HUES64 (cell line): ENCODE measurements around the gene SP1.
"Not testable (repeated sequence)": the region's sequence is repeated elsewhere in the genome, so short reads cannot be mapped to it uniquely, and the experiment has no call there.

Experiments used
- H3K27ac ChIP-seq: 2 replicates; pipeline ENCODE4 v1.7.0; 2013; ENCODE audit warnings: low read depth, low read length, inconsistent platforms
- H3K27me3 ChIP-seq: 2 replicates; pipeline ENCODE4 v1.6.1; 2013; ENCODE audit warnings: mild to moderate bottlenecking, low read length; ENCODE audit not compliant: insufficient read depth
- H3K36me3 ChIP-seq: 2 replicates; pipeline ENCODE4 v1.6.1; 2013; ENCODE audit warnings: mild to moderate bottlenecking, low read length; ENCODE audit not compliant: insufficient read depth
- H3K4me1 ChIP-seq: 2 replicates; pipeline ENCODE4 v1.6.1; 2013; ENCODE audit warnings: mild to moderate bottlenecking, low read length, moderate library complexity; ENCODE audit not compliant: insufficient read depth
- H3K4me3 ChIP-seq: 2 replicates; pipeline ENCODE4 v1.5.1; 2013; ENCODE audit warnings: mild to moderate bottlenecking, low read length, moderate library complexity
- H3K9ac ChIP-seq: 2 replicates; pipeline ENCODE4 v1.6.1; 2013; ENCODE audit warnings: mild to moderate bottlenecking, low read depth, low read length
- H3K9me3 ChIP-seq: 2 replicates; pipeline ENCODE4 v1.6.1; 2013; ENCODE audit warnings: low read depth, low read length; ENCODE audit not compliant: insufficient read depth
- WGBS: fragments of 150-250, 120-280 bp; methylation state at CpG from one replicate; pipeline ENCODE4 v1.1.7; 2013; ENCODE audit warnings: missing lambda C conversion rate; 5-methylcytosine and 5-hydroxymethylcytosine counted together

SP1 gene

DNA sequence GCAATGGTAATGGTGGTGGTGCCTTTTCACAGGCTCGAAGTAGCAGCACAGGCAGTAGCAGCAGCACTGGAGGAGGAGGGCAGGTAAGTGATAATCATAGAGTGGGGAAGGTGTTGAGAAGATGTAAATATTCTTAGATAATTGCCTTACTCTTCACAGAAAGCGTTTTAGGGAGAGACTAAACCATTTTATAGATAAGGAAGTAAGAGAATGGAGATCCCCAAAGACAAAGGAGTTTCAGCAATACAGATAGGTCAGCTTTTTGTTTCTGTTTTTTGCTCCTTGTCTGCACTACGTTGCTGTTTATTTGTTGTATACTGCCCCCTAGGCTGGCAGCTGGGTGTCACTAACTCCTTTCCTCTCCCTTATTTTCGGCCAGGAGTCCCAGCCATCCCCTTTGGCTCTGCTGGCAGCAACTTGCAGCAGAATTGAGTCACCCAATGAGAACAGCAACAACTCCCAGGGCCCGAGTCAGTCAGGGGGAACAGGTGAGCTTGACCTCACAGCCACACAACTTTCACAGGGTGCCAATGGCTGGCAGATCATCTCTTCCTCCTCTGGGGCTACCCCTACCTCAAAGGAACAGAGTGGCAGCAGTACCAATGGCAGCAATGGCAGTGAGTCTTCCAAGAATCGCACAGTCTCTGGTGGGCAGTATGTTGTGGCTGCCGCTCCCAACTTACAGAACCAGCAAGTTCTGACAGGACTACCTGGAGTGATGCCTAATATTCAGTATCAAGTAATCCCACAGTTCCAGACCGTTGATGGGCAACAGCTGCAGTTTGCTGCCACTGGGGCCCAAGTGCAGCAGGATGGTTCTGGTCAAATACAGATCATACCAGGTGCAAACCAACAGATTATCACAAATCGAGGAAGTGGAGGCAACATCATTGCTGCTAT, 2.0 kb downstream of the SP1 start:
- peaks cover 17% of the 10 kb centered on the region for H3K4me1 ChIP-seq
- H3K9me3 ChIP-seq = no peaks in the 10 kb centered on the region
- H3K27me3 ChIP-seq = no peaks in the 10 kb centered on the region
- peak overlapping the region; percentile 77 for H3K4me3 ChIP-seq
- H3K9ac ChIP-seq = peak overlapping the region; percentile 82; the same call in 1 of the 2 replicates
- H3K36me3 ChIP-seq = peaks cover 40% of the 10 kb centered on the region
- H3K27ac ChIP-seq = peak overlapping the region; percentile 65
- 78% methylated on average over 9 of the region's 9 CpGs for WGBS

DNA sequence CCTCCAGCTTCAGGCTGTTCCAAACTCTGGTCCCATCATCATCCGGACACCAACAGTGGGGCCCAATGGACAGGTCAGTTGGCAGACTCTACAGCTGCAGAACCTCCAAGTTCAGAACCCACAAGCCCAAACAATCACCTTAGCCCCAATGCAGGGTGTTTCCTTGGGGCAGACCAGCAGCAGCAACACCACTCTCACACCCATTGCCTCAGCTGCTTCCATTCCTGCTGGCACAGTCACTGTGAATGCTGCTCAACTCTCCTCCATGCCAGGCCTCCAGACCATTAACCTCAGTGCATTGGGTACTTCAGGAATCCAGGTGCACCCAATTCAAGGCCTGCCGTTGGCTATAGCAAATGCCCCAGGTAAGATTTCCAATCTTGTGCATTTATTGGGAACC, 3.3 kb downstream of the SP1 start:
- no peak overlapping the region for H3K27ac ChIP-seq
- H3K27me3 ChIP-seq = no peaks in the 10 kb centered on the region
- peaks cover 17% of the 10 kb centered on the region for H3K4me1 ChIP-seq
- peaks cover 51% of the 10 kb centered on the region for H3K36me3 ChIP-seq
- H3K4me3 ChIP-seq = peak overlapping the region; percentile 27; the same call in 1 of the 2 replicates
- H3K9ac ChIP-seq = no peak overlapping the region
- WGBS = 92% methylated on average over 2 of the region's 2 CpGs
- no peaks in the 10 kb centered on the region for H3K9me3 ChIP-seq

DNA sequence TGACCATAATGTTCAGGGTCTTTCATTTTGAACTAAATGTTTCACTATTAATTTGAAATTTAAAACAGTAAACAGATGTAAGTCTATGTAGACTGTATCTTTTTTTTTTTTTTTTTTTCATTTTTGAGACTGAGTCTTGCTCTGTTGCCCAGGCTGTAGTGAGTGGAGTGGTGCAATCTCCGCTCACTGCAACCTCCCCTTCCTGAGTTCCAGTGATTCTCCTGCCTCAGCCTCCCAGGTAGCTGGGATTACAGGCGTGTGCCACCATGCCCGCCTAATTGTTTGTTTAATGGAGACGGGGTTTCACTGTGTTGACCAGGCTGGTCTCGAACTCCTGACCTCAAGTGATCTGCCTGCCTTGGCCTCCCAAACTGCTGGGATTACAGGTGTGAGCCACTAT, 6.4 kb downstream of the SP1 start:
- WGBS = 95% methylated on average over 5 of the region's 5 CpGs
- Histone ChIP-seq H3K36me3 (peaks cover 69% of the 10 kb centered on the region), H3K4me1 (peaks cover 13% of the 10 kb centered on the region)
- H3K27ac ChIP-seq, H3K27me3 ChIP-seq, H3K9me3 ChIP-seq, H3K4me3 ChIP-seq, H3K9ac ChIP-seq: not testable (repeated sequence)

DNA sequence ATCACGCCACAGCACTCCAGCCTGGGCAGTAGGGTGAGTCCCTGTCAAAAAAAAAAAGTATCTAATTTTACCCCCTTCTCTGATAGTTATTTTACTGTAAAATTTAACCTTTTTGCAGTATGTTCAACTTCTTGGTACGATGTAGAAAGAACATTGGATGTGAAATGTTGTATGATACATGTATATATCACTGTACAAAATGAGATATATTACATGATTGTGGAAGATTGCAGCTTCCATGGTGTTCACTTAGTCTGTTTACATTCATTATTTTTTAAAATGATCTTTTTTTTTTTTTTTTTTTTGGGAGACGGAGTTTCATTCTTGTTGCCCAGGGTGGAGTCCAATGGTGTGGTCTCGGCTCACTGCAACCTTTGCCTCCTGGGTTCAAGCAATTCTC, 9.0 kb downstream of the SP1 start:
- H3K36me3 ChIP-seq = peaks cover 46% of the 10 kb centered on the region
- H3K27ac ChIP-seq = no peak overlapping the region
- no peaks in the 10 kb centered on the region for H3K9me3 ChIP-seq

DNA sequence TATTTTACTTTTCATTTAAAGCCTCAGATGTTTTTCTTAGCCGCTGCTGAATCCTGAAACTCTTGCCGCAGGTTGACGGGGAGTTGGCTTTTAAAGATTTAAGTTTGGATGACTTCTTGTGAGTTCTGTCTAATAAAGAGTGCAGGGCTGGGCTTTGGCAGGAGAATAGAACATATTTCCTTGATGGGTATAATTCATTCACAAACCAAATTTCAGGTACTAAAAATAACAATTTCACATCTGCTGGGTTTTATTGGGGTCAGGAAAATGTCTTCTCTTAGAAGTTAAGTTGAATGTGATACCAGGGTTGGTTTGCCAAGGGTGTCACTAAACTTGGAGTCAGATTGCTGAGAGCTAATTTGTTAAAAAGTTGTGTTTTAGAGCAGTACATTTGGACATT, 9.7 kb downstream of the SP1 start:
- no peak overlapping the region for H3K4me3 ChIP-seq
- 0 out of 2 replicates have a peak overlapping the region, but pooled peaks have one; percentile 35 for H3K27ac ChIP-seq
- WGBS = 96% methylated on average over 3 of the region's 3 CpGs
- H3K27me3 ChIP-seq = no peaks in the 10 kb centered on the region
- peaks cover 9% of the 10 kb centered on the region for H3K4me1 ChIP-seq
- H3K36me3 ChIP-seq = peaks cover 41% of the 10 kb centered on the region
- H3K9me3 ChIP-seq = no peaks in the 10 kb centered on the region
- no peak overlapping the region for H3K9ac ChIP-seq

More for the DNA sequence above, 9.0 kb downstream of the SP1 start:
- Histone ChIP-seq H3K27me3 (no peaks in the 10 kb centered on the region), H3K4me3 (no peak overlapping the region), H3K4me1 (peaks cover 9% of the 10 kb centered on the region), H3K9ac (no peak overlapping the region)
- WGBS = 96% methylated on average over 3 of the region's 4 CpGs

DNA sequence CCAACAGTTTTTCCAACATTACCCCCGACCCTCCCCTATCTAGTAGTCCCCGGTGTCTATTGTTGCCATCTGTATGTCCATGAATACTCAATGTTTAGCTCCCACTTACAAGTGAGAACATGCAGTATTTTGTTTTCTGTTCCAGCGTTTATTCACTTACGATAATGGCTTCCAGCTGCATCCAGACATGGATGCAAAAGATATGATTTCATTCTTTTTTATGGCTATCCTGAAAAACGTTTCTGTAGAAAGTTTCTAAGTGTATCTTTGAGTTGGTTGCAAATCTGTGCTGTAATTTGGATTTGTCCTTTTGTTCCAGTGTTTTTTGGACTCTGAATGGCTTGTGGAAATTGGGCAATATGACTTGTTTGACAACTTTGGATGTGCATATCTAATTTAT, 11.7 kb downstream of the SP1 start:
- Histone ChIP-seq H3K9ac (no peak overlapping the region), H3K36me3 (peaks cover 36% of the 10 kb centered on the region)
- 90% methylated on average over 5 of the region's 5 CpGs for WGBS

DNA sequence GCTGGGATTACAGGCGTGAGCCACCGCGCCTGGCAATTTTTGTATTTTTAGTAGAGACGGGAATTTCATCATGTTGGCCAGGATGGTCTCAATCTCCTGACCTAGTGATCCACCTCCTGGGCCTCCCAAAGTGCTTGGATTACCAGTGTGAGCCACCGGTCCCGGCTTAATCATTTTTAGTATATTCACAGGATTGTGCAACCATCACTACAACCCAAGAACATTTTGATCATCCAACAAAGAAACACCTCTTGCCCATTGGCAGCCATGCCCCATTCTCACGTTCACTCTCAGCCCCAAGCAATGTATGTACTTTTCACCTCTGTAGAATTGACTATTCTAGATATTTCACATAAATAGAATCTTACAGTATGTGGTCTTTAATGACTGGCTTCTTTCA, 19.9 kb downstream of the SP1 start:
- H3K27ac ChIP-seq = no peak overlapping the region
- H3K4me3 ChIP-seq = no peak overlapping the region
- no peak overlapping the region for H3K9ac ChIP-seq
- peaks cover 15% of the 10 kb centered on the region for H3K36me3 ChIP-seq
- H3K27me3 ChIP-seq = no peaks in the 10 kb centered on the region
- no peaks in the 10 kb centered on the region for H3K9me3 ChIP-seq
- no peaks in the 10 kb centered on the region for H3K4me1 ChIP-seq
- WGBS = 97% methylated on average over 7 of the region's 7 CpGs

More for the DNA sequence above, 11.7 kb downstream of the SP1 start:
- Histone ChIP-seq H3K27ac (no peak overlapping the region), H3K4me3 (no peak overlapping the region), H3K9me3 (no peaks in the 10 kb centered on the region), H3K27me3 (no peaks in the 10 kb centered on the region), H3K4me1 (peaks cover 9% of the 10 kb centered on the region)

DNA sequence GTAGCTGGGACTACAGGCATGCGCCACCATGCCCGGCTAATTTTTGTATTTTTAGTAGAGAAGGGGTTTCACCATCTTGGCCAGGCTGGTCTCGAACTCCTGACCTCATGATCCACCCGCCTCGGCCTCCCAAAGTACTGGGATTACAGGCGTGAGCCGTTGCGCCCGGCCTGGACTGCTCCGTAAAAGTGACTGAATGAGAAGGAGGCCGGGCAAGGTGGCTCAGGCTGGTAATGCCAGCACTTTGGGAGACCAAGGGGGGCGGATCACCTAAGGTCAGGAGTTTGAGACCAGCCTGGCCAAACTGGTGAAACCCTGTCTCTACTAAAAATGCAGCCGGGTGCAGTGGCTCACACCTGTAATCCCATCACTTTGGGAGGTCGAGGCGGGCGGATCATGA, 22.4 kb downstream of the SP1 start:
- H3K4me3 ChIP-seq, H3K27ac ChIP-seq, H3K9ac ChIP-seq, H3K27me3 ChIP-seq, H3K9me3 ChIP-seq, H3K4me1 ChIP-seq: not testable (repeated sequence)
- WGBS = 96% methylated on average over 16 of the region's 16 CpGs
- peaks cover 21% of the 10 kb centered on the region for H3K36me3 ChIP-seq

DNA sequence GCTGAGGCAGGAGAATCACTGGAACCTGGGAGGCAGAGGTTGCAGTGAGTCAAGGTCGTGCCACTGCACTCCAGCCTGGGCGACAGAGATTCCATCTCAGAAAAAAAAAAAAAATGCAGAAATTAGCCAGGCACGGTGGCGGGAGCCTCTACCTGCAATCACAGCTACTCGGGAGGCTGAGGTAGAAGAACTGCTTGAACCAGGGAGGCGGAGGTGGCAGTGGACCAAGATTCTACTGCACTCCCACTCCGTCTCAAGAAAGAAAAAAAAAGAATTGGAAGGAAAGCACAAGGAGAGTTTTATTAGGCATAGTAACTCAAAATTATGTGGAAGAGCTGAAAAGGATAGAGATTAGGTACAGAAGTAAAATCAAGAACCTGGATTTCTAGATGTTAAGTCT, 22.9 kb downstream of the SP1 start:
- Histone ChIP-seq H3K9ac (no peak overlapping the region), H3K4me3 (no peak overlapping the region), H3K27ac (no peak overlapping the region), H3K9me3 (no peaks in the 10 kb centered on the region), H3K4me1 (no peaks in the 10 kb centered on the region), H3K27me3 (no peaks in the 10 kb centered on the region), H3K36me3 (peaks cover 22% of the 10 kb centered on the region)
- 96% methylated on average over 7 of the region's 7 CpGs for WGBS

DNA sequence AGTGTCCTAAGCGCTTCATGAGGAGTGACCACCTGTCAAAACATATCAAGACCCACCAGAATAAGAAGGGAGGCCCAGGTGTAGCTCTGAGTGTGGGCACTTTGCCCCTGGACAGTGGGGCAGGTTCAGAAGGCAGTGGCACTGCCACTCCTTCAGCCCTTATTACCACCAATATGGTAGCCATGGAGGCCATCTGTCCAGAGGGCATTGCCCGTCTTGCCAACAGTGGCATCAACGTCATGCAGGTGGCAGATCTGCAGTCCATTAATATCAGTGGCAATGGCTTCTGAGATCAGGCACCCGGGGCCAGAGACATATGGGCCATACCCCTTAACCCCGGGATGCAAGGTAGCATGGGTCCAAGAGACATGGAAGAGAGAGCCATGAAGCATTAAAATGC, 31.0 kb downstream of the SP1 start:
- no peak overlapping the region for H3K9ac ChIP-seq
- H3K27ac ChIP-seq = no peak overlapping the region
- WGBS = 97% methylated on average over 5 of the region's 5 CpGs
- peaks cover 64% of the 10 kb centered on the region for H3K36me3 ChIP-seq
- H3K4me3 ChIP-seq = no peak overlapping the region
- no peaks in the 10 kb centered on the region for H3K27me3 ChIP-seq
- no peaks in the 10 kb centered on the region for H3K9me3 ChIP-seq
- peaks cover 25% of the 10 kb centered on the region for H3K4me1 ChIP-seq

DNA sequence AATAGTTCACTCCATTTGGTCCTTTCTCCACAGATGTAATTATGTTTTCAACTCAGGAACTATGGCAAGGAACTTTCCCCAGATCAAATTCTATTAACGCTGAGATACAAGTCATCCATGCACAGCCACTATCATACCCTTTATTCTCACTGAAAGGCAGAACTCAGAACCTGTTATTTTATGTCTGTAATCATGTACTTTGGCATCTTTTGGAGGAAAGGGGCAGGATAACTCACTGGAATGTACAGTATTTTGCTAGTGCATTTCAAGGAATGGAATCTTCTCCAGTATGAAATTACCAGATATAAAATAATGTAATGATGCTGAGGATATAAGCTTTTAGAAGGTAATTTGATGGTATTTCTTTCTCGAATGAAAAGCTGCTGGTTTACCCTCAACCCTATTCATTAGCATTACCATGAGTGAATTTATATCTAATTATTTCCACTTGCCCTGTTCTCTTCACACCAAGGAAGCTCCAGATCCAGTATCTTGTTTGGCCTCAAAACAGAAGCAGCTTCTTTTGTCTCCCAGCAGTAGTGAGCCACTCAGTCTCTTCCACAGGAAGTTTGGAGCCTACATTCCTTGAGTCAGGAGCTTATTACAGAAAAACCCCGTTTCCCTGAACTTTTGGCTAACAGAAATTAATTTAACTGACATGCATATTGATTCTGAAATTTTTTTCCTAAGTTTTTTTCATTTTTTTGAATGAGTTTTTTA, 33.7 kb downstream of the SP1 start:
- no peak overlapping the region for H3K4me3 ChIP-seq
- H3K27me3 ChIP-seq = no peaks in the 10 kb centered on the region
- peaks cover 50% of the 10 kb centered on the region for H3K36me3 ChIP-seq
- H3K27ac ChIP-seq = no peak overlapping the region
- H3K9ac ChIP-seq = no peak overlapping the region
- peaks cover 30% of the 10 kb centered on the region for H3K4me1 ChIP-seq
- 98% methylated on average over 2 of the region's 3 CpGs for WGBS
- no peaks in the 10 kb centered on the region for H3K9me3 ChIP-seq
